Stimulated activated CD4-positive, alpha-beta T cell treated with anti-CD3 and anti-CD28 coated beads, Interleukin-1b, Interleukin-23, amount 100 ng/mL, for 4 hours (primary cell): ENCODE results near the gene PIK3C2G.
"Not testable (repeated sequence)": the region's sequence is repeated elsewhere in the genome, so short reads cannot be mapped to it uniquely, and the experiment has no call there.

Source experiments
- DNase-seq, 2 donors: peaks; one replicate each; pipeline ENCODE4 v3.0.0-alpha.2; 2020; ENCODE audit warnings: low read depth in 2 of 2

Gene PIK3C2G

GRCh38 chr12:18468246-18469075 lies 207.1 kb downstream of the PIK3C2G start:
- no peak for DNase-seq

GRCh38 chr12:18470251-18470650 lies 208.9 kb downstream of the PIK3C2G start:
- DNase-seq: no peak

GRCh38 chr12:18472304-18472703 lies 211.0 kb downstream of the PIK3C2G start:
- DNase-seq: no peak

- no peak for DNase-seq
Measured at GRCh38 chr12:18472806-18473205, 211.5 kb downstream of the PIK3C2G start.

GRCh38 chr12:18476861-18477260 lies 215.5 kb downstream of the PIK3C2G start:
- DNase-seq: no peak

GRCh38 chr12:18479256-18479655 lies 217.9 kb downstream of the PIK3C2G start:
- no peak for DNase-seq

- DNase-seq: no peak
Measured at GRCh38 chr12:18482601-18483120, 221.3 kb downstream of the PIK3C2G start.

GRCh38 chr12:18483698-18484325 lies 222.5 kb downstream of the PIK3C2G start:
- no peak for DNase-seq

GRCh38 chr12:18486036-18486435 lies 224.7 kb downstream of the PIK3C2G start:
- no peak for DNase-seq

- DNase-seq: no peak
Measured at GRCh38 chr12:18487509-18487908, 226.2 kb downstream of the PIK3C2G start.

- DNase-seq: no peak
Measured at GRCh38 chr12:18492372-18493025, 231.2 kb downstream of the PIK3C2G start.

- no peak for DNase-seq
Measured at GRCh38 chr12:18496156-18496555, 234.8 kb downstream of the PIK3C2G start.

- DNase-seq: not testable (repeated sequence)
Measured at GRCh38 chr12:18500160-18500574, 238.8 kb downstream of the PIK3C2G start.

- DNase-seq: not testable (repeated sequence)
Measured at GRCh38 chr12:18500736-18501135, 239.4 kb downstream of the PIK3C2G start.

GRCh38 chr12:18502422-18502968 lies 241.2 kb downstream of the PIK3C2G start:
- DNase-seq: no peak

- no peak for DNase-seq
Measured at GRCh38 chr12:18521461-18521860, 260.1 kb downstream of the PIK3C2G start.

GRCh38 chr12:18522806-18523205 lies 261.5 kb downstream of the PIK3C2G start:
- DNase-seq: no peak

GRCh38 chr12:18542497-18542896 lies 281.2 kb downstream of the PIK3C2G start:
- DNase-seq: not testable (repeated sequence)

- no peak for DNase-seq
Measured at GRCh38 chr12:18546399-18546798, 285.1 kb downstream of the PIK3C2G start.

- no peak for DNase-seq
Measured at GRCh38 chr12:18549598-18549997, 288.3 kb downstream of the PIK3C2G start.

GRCh38 chr12:18551106-18551505 lies 289.8 kb downstream of the PIK3C2G start:
- DNase-seq: no peak

GRCh38 chr12:18551701-18552100 lies 290.4 kb downstream of the PIK3C2G start:
- DNase-seq: no peak
